K562 (cell line): ENCODE results near the gene CHAC1. TPM values are rescaled to one million over a fixed set of nuclear protein-coding genes. Genes with fewer than 3 reads are reported as not detected.

Experiments
- CBX2 ChIP-seq: fragments of 200-600 bp; sonication (generic); IDR thresholded peaks from one replicate; pipeline ENCODE4 v1.6.1; 2012; ENCODE audit warnings: mild to moderate bottlenecking, low read length, inconsistent platforms; ENCODE audit not compliant: insufficient read depth, poor library complexity, severe bottlenecking
- CBX8 ChIP-seq: fragments of 200-600 bp; sonication (generic); IDR thresholded peaks from 2 replicates; pipeline ENCODE4 v1.6.1; 2012; ENCODE audit warnings: borderline replicate concordance, mixed run types, low read depth, mild to moderate bottlenecking, moderate library complexity, mixed read lengths, low read length, control low read depth, inconsistent platforms; ENCODE audit not compliant: poor library complexity, severe bottlenecking; ENCODE audit errors: extremely low read depth
- CREB1 ChIP-seq, 2 experiments: sonication (generic) in 1 of 2; formaldehyde crosslinking in 1 of 2; IDR thresholded peaks; 2 replicates each; pipeline versions ENCODE4 v1.6.1 to v1.8.0; 2012 to 2022; ENCODE audit warnings: inconsistent platforms in 1 of 2, mild to moderate bottlenecking in 1 of 2, missing genetic modification reagents in 1 of 2, moderate library complexity in 1 of 2
- ETS2 ChIP-seq: IDR thresholded peaks from 2 replicates; pipeline ENCODE4 v1.6.1; 2016; ENCODE audit warnings: borderline replicate concordance, missing genetic modification characterization, mild to moderate bottlenecking, moderate library complexity, missing compliant biosample characterization; ENCODE audit not compliant: poor library complexity, severe bottlenecking
- GABPA ChIP-seq: fragments of 200-800 bp; sonication (Bioruptor generic); conservative IDR thresholded peaks from 2 replicates; pipeline ENCODE4 v1.6.1; 2016; ENCODE audit warnings: low read depth, missing genetic modification characterization, missing compliant biosample characterization
- KAT7 ChIP-seq: sonication (generic); formaldehyde crosslinking; IDR thresholded peaks from 2 replicates; pipeline ENCODE4 v1.8.0; 2022; ENCODE audit warnings: missing genetic modification reagents, mild to moderate bottlenecking, borderline replicate concordance
- NONO ChIP-seq, 2 experiments: fragments of 200-400 bp in 1 of 2; fragments of 450-650 bp in 1 of 2; formaldehyde crosslinking in 1 of 2; IDR thresholded peaks; 2 replicates each; pipeline ENCODE4 v1.6.1; 2017; ENCODE audit warnings: low read depth in 2 of 2, mild to moderate bottlenecking in 2 of 2, moderate library complexity in 2 of 2, low read length in 1 of 2
- NR2C2 ChIP-seq, 2 experiments: fragments of 200-800 bp in 1 of 2; sonication (Bioruptor generic) in 1 of 2; sonication (generic) in 1 of 2; formaldehyde crosslinking in 1 of 2; IDR thresholded peaks; 2 replicates each; pipeline versions ENCODE4 v1.6.1 to v1.8.0; 2016 to 2022; ENCODE audit warnings: mild to moderate bottlenecking in 1 of 2, missing compliant biosample characterization in 1 of 2, missing genetic modification characterization in 1 of 2, missing genetic modification reagents in 1 of 2
- RBM25 ChIP-seq: fragments of 200-400 bp; formaldehyde crosslinking; IDR thresholded peaks from 2 replicates; pipeline ENCODE4 v1.6.1; 2018; ENCODE audit warnings: low read length, low read depth, moderate library complexity; ENCODE audit not compliant: severe bottlenecking
- TAL1 ChIP-seq: fragments of 450-650 bp; IDR thresholded peaks from 2 replicates; pipeline ENCODE4 v1.6.1; 2016; ENCODE audit warnings: mild to moderate bottlenecking
- TARDBP ChIP-seq: fragments of 450-650 bp; IDR thresholded peaks from 2 replicates; pipeline ENCODE4 v1.6.1; 2016
- THRAP3 ChIP-seq: fragments of 450-650 bp; IDR thresholded peaks from 2 replicates; pipeline ENCODE4 v1.6.1; 2016; ENCODE audit warnings: mild to moderate bottlenecking, inconsistent platforms, borderline replicate concordance
- ZNF143 ChIP-seq: sonication (generic); formaldehyde crosslinking; IDR thresholded peaks from 2 replicates; pipeline ENCODE4 v1.9.0; 2022; ENCODE audit warnings: mild to moderate bottlenecking, missing genetic modification reagents
- ZNF274 ChIP-seq: IDR thresholded peaks from 2 replicates; pipeline ENCODE4 v1.6.1; 2011; ENCODE audit warnings: low read depth, mild to moderate bottlenecking, low read length, moderate library complexity, borderline replicate concordance
- ZNF408 ChIP-seq: fragments of 250-450 bp; sonication (Bioruptor Pico); IDR thresholded peaks from 2 replicates; pipeline ENCODE4 v1.4.0; 2020; ENCODE audit warnings: low read depth, mild to moderate bottlenecking, moderate library complexity
- ZNF583 ChIP-seq: fragments of 250-450 bp; sonication (Bioruptor Pico); IDR thresholded peaks from 2 replicates; pipeline ENCODE4 v1.4.0; 2020
- ZNF586 ChIP-seq: fragments of 450-650 bp; formaldehyde crosslinking; conservative IDR thresholded peaks from 2 replicates; pipeline ENCODE4 v1.4.0; 2020; ENCODE audit warnings: mild to moderate bottlenecking, moderate library complexity
- ZNF668 ChIP-seq: fragments of 250-450 bp; sonication (Bioruptor Pico); IDR thresholded peaks from 2 replicates; pipeline ENCODE4 v1.8.0; 2022; ENCODE audit warnings: mild to moderate bottlenecking, inconsistent platforms
- polyA plus RNA-seq, 8 experiments: library from polyadenylated mRNA; depleted of rRNA in 4 of 8; stranded (reverse) in 5 of 8; unstranded in 3 of 8; fragments of >200 nt; fragmentation: Nextera tagmentation in 2 of 8; fragmentation: Illumina TruSeq in 1 of 8; extraction: Ambion mirVana in 2 of 8; extraction: Trizol in 1 of 8; gene quantifications; 2 replicates each; pipeline versions ENCODE4 v1.2.1 to v1.2.3, GENCODE V29; 2011 to 2014; ENCODE audit warnings: inconsistent platforms in 1 of 8, missing spikeins in 1 of 8
- total RNA-seq, 7 experiments: library from RNA; depleted of rRNA in 6 of 7; stranded (reverse); fragments of >200 nt in 6 of 7; fragmentation: Illumina TruSeq in 2 of 7; extraction: Trizol in 2 of 7; gene quantifications; 2 replicates each; pipeline versions ENCODE4 v1.2.1 to v1.2.3, GENCODE V29; 2011 to 2021; ENCODE audit warnings: low replicate concordance in 1 of 7
- TF ChIP-seq, protein P1 (sequence below): sonication (generic); formaldehyde crosslinking; IDR thresholded peaks from 2 replicates; pipeline ENCODE4 v1.8.1; 2023; ENCODE audit warnings: mild to moderate bottlenecking, missing genetic modification reagents
- TF ChIP-seq, protein P2 (sequence below): fragments of 450-650 bp; IDR thresholded peaks from 2 replicates; pipeline ENCODE4 v1.6.1; 2016; ENCODE audit warnings: borderline replicate concordance
- TF ChIP-seq, protein P3 (sequence below): fragments of 250-450 bp; sonication (Bioruptor Pico); IDR thresholded peaks from 2 replicates; pipeline ENCODE4 v1.4.0; 2020; ENCODE audit warnings: mild to moderate bottlenecking, moderate library complexity

The CHAC1 gene
- total and polyA plus RNA-seq, 9 of the 15 experiments (the other 6 are each of a cell fraction or from before 2014, with no cell fraction given) = 0.47 to 39.0 (median 7.5) TPM

DNA sequence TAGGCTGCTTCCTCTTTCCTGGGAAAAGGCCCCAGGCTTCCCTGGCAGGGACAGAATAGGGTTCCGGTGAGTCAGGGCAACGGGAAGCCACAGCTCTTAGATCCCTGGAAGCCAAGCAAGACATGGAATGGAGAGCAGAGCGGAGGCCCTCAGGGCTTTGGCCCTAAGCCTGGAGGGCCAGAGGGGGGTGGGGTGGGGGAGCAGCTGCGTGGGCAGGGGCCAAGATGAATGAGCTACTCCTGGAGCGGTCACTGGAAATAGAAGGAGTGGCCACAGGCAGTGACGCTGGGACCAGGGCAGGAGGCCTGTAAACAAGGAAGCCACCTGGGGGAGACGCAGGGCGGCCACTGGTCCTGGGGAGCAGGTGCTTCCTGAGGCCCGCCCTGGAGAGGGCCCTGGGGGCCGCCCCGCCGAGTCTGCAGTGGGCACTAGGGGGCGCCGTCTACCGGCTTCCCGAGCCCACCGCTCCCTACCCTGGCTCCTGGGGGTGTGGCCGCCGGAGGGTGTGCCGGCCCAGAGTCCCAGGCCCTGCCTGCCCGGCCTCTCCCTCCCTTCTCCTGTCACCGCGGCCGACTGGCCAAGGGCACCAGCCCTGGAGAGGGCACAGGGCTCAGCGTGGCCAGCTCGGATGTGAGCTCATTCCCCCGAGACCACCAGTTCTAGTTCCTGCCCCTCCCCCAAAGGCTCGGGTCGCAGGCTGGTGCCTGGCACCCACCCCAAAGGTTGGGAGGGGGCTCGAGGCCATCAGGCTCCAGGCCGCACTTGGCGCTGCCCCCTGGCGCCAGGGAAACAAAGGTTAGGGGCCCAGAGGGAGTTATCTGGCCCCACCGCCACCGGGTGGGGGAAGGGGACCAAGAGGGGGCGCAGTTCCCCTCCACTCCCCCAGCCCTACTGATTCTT, 46.9 kb upstream of the CHAC1 start (continued):
- TF ChIP-seq, protein P1, sequence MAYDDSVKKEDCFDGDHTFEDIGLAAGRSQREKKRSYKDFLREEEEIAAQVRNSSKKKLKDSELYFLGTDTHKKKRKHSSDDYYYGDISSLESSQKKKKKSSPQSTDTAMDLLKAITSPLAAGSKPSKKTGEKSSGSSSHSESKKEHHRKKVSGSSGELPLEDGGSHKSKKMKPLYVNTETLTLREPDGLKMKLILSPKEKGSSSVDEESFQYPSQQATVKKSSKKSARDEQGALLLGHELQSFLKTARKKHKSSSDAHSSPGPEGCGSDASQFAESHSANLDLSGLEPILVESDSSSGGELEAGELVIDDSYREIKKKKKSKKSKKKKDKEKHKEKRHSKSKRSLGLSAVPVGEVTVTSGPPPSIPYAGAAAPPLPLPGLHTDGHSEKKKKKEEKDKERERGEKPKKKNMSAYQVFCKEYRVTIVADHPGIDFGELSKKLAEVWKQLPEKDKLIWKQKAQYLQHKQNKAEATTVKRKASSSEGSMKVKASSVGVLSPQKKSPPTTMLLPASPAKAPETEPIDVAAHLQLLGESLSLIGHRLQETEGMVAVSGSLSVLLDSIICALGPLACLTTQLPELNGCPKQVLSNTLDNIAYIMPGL (CRISPR knock-in tag) = no peak
- no peak for TF ChIP-seq THRAP3
- no peak for TF ChIP-seq ZNF143
- no peak for TF ChIP-seq CREB1 (IDR thresholded peaks at IDR 0.05)
- TF ChIP-seq CREB1 (CRISPR knock-in tag; IDR thresholded peaks at IDR 0.05) = no peak; the same call in 1 of the 2 replicates
- no peak for TF ChIP-seq ZNF586
- no peak for TF ChIP-seq TARDBP
- TF ChIP-seq NR2C2 (CRISPR knock-in tag; IDR thresholded peaks at IDR 0.05) = peak; percentile 38; the same call in 1 of the 2 replicates
- TF ChIP-seq NR2C2 (tag; IDR thresholded peaks at IDR 0.05) = no peak
- no peak for TF ChIP-seq KAT7
- TF ChIP-seq ZNF408 = no peak
- TF ChIP-seq, protein P2, sequence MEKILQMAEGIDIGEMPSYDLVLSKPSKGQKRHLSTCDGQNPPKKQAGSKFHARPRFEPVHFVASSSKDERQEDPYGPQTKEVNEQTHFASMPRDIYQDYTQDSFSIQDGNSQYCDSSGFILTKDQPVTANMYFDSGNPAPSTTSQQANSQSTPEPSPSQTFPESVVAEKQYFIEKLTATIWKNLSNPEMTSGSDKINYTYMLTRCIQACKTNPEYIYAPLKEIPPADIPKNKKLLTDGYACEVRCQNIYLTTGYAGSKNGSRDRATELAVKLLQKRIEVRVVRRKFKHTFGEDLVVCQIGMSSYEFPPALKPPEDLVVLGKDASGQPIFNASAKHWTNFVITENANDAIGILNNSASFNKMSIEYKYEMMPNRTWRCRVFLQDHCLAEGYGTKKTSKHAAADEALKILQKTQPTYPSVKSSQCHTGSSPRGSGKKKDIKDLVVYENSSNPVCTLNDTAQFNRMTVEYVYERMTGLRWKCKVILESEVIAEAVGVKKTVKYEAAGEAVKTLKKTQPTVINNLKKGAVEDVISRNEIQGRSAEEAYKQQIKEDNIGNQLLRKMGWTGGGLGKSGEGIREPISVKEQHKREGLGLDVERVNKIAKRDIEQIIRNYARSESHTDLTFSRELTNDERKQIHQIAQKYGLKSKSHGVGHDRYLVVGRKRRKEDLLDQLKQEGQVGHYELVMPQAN = peak; percentile 54; the same call in 1 of the 2 replicates
- TF ChIP-seq ZNF668 = no peak
- no peak for TF ChIP-seq ZNF274
- no peak for TF ChIP-seq GABPA (tag)
- TF ChIP-seq CBX8 = no peak
- no peak for TF ChIP-seq RBM25
- no peak for TF ChIP-seq TAL1
- TF ChIP-seq, protein P3, sequence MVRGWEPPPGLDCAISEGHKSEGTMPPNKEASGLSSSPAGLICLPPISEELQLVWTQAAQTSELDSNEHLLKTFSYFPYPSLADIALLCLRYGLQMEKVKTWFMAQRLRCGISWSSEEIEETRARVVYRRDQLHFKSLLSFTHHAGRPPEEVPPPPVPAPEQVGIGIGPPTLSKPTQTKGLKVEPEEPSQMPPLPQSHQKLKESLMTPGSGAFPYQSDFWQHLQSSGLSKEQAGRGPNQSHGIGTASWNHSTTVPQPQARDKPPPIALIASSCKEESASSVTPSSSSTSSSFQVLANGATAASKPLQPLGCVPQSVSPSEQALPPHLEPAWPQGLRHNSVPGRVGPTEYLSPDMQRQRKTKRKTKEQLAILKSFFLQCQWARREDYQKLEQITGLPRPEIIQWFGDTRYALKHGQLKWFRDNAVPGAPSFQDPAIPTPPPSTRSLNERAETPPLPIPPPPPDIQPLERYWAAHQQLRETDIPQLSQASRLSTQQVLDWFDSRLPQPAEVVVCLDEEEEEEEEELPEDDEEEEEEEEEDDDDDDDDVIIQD = no peak
- TF ChIP-seq ETS2 (tag) = no peak
- no peak for TF ChIP-seq CBX2
- peak in 1 of 2 experiments; percentile 57; a peak in 1 of 4 replicates for TF ChIP-seq NONO (IDR thresholded peaks at IDR 0.05; ENCODE audit: low read depth in 2 of 2, low read length in 1 of 2)
- no peak for TF ChIP-seq ZNF583
